MM.1S (cell line): ENCODE results near the gene NAALADL1.
"Not testable (repeated sequence)": the region's sequence is repeated elsewhere in the genome, so short reads cannot be mapped to it uniquely, and the experiment has no call there.

Source experiments
- DNase-seq: peaks from one replicate; pipeline ENCODE4 v3.0.0-alpha.2; 2015
- H2AFZ ChIP-seq: fragments of 300-600 bp; sonication (generic); 2 replicates; pipeline ENCODE4 v1.6.0; 2016; ENCODE audit warnings: antibody characterized with exemption, low read length
- H3F3A ChIP-seq: fragments of 300-600 bp; sonication (generic); 2 replicates; pipeline ENCODE4 v1.6.1; 2016; ENCODE audit warnings: mild to moderate bottlenecking, antibody characterized with exemption, low read length, moderate library complexity, mixed read lengths; ENCODE audit not compliant: insufficient read depth
- H3K27ac ChIP-seq: fragments of 300-600 bp; sonication (generic); 2 replicates; pipeline ENCODE4 v1.5.1; 2016; ENCODE audit warnings: mild to moderate bottlenecking, low read length
- H3K27me3 ChIP-seq: fragments of 300-600 bp; sonication (generic); replicated peaks from 2 replicates; pipeline ENCODE4 v1.6.0; 2016; ENCODE audit warnings: low read length; ENCODE audit not compliant: insufficient read depth
- H3K36me3 ChIP-seq: fragments of 300-600 bp; sonication (generic); replicated peaks from 2 replicates; pipeline ENCODE4 v1.6.1; 2016; ENCODE audit warnings: mild to moderate bottlenecking, low read length, mixed read lengths; ENCODE audit not compliant: insufficient read depth
- H3K4me1 ChIP-seq: fragments of 300-600 bp; sonication (generic); 2 replicates; pipeline ENCODE4 v1.6.1; 2016; ENCODE audit warnings: low read length, mixed read lengths
- H3K4me2 ChIP-seq: fragments of 300-600 bp; sonication (generic); 2 replicates; pipeline ENCODE4 v1.6.0; 2016; ENCODE audit warnings: low read depth, low read length
- H3K4me3 ChIP-seq: fragments of 300-600 bp; sonication (generic); 2 replicates; pipeline ENCODE4 v1.5.1; 2016; ENCODE audit warnings: low read length, mixed read lengths
- H3K79me2 ChIP-seq: fragments of 300-600 bp; sonication (generic); 2 replicates; pipeline ENCODE4 v1.6.1; 2016; ENCODE audit warnings: mixed run types, low read length, mixed read lengths
- H3K9ac ChIP-seq: fragments of 300-600 bp; sonication (generic); 2 replicates; pipeline ENCODE4 v1.6.1; 2016; ENCODE audit warnings: low read length, mixed read lengths
- H3K9me2 ChIP-seq: fragments of 300-600 bp; sonication (generic); replicated peaks from 2 replicates; pipeline ENCODE4 v1.6.1; 2016; ENCODE audit warnings: mild to moderate bottlenecking, low read length, mixed read lengths; ENCODE audit not compliant: insufficient read depth
- H3K9me3 ChIP-seq: fragments of 300-600 bp; sonication (generic); replicated peaks from 2 replicates; pipeline ENCODE4 v1.6.1; 2016; ENCODE audit warnings: mild to moderate bottlenecking, low read length, mixed read lengths; ENCODE audit not compliant: insufficient read depth
- H4K20me1 ChIP-seq: fragments of 300-600 bp; sonication (generic); 2 replicates; pipeline ENCODE4 v1.6.1; 2016; ENCODE audit warnings: mild to moderate bottlenecking, low read length, moderate library complexity, mixed read lengths; ENCODE audit not compliant: insufficient read depth
- EZH2 ChIP-seq: fragments of 300-600 bp; sonication (generic); optimal IDR thresholded peaks from 2 replicates; pipeline ENCODE3; 2017; ENCODE audit warnings: low read depth, mild to moderate bottlenecking, antibody characterized with exemption, low read length, mixed read lengths
- EZH2phosphoT487 ChIP-seq: fragments of 300-600 bp; sonication (generic); IDR thresholded peaks from 2 replicates; pipeline ENCODE4 v1.6.1; 2018; ENCODE audit warnings: antibody characterized with exemption, low read length
- TF ChIP-seq, protein P1 (sequence below): fragments of 300-600 bp; sonication (generic); IDR thresholded peaks from 2 replicates; pipeline ENCODE4 v1.5.1; 2016; ENCODE audit warnings: antibody characterized with exemption, low read length, mixed read lengths

Gene NAALADL1

DNA sequence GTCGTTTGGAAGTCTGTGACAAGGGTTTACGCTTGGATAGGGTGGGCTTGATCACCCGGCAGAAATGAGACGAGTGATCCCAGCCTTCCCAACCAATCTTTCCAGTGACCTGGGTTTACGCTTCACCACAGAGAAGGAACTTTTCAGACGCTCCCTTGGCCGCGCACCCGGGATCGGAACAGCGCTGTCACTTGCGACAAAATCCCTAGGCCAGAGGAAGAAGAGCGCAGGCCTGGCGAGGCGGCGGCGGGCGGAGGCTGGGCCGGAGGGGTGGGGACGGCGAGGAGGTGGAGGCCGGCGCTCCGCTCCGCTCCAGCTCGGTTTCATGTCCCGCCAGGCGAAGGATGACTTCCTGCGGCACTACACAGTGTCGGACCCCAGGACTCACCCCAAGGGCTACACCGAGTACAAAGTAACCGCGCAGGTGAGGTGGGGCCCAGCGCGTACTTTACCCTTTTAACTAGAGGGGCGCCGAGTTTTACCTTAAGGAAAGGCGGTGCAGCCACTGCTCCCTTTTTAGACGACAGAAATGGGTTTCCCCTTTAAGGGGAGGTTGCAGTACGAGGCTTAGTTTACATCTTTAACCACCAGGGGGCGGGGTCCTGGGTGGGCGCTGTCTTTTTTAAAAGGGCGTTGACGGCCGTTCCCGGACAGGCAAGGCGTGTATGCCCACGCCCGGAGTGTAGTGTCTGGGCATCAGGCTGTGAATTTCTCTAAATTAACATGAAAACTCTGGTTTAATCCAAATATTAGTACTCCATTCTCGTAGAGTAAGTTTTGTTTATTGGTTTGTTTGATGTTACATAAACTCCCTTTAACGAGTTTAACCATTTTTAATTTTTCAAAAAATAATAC is 30.9 kb downstream of the NAALADL1 start, which contains the start of gene SNX15:
Gene SNX15, plus strand, starts transcription at position 227 of the 855 bp plus-strand sequence. Its CDS starts 99 bp downstream, at position 326.
- H3F3A ChIP-seq, result no peaks in the 10 kb centered on the region
- H3K36me3 ChIP-seq, result no peaks in the 10 kb centered on the region
- H3K79me2 ChIP-seq, result peaks cover 8% of the 10 kb centered on the region
- H3K4me2 ChIP-seq, result peak within 1 kb of the TSS; percentile 82
- H3K9me2 ChIP-seq, result no peaks in the 10 kb centered on the region
- H4K20me1 ChIP-seq, result no peaks in the 10 kb centered on the region
- no peaks in the 10 kb centered on the region for H3K9me3 ChIP-seq
- peak within 1 kb of the TSS; percentile 74; the same call in 1 of the 2 replicates for H3K27ac ChIP-seq
- H3K4me1 ChIP-seq, result peaks cover 10% of the 10 kb centered on the region; the same call in 1 of the 2 replicates
- TF ChIP-seq, protein P1, sequence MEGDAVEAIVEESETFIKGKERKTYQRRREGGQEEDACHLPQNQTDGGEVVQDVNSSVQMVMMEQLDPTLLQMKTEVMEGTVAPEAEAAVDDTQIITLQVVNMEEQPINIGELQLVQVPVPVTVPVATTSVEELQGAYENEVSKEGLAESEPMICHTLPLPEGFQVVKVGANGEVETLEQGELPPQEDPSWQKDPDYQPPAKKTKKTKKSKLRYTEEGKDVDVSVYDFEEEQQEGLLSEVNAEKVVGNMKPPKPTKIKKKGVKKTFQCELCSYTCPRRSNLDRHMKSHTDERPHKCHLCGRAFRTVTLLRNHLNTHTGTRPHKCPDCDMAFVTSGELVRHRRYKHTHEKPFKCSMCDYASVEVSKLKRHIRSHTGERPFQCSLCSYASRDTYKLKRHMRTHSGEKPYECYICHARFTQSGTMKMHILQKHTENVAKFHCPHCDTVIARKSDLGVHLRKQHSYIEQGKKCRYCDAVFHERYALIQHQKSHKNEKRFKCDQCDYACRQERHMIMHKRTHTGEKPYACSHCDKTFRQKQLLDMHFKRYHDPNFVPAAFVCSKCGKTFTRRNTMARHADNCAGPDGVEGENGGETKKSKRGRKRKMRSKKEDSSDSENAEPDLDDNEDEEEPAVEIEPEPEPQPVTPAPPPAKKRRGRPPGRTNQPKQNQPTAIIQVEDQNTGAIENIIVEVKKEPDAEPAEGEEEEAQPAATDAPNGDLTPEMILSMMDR, result peak; percentile 44
- no peak for TF ChIP-seq EZH2phosphoT487
- H3K27me3 ChIP-seq, result no peaks in the 10 kb centered on the region
- H3K9ac ChIP-seq, result peak within 1 kb of the TSS; percentile 71
- peak within 1 kb of the TSS; percentile 70 for H3K4me3 ChIP-seq
- peak; percentile 97 for DNase-seq
- peak within 1 kb of the TSS; percentile 93 for H2AFZ ChIP-seq

DNA sequence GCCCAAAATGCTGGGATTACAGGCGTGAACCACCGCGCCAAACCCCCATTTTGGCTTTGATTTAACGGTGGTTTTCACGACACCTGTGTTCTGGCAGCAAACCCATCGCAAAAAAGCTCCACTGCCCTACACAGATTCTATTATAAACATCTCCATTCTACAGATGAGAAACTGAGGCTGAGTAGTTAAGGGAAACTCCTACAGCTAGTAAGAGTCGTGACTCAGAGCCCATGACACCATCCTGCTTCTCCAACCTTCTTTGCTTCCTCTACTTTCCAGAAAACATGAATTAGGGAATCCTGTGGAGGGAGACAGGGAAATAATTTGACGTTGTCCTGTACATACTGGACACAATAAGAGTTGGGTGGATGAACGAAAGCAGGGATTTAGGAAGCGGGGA is 31.5 kb downstream of the NAALADL1 start:
- peaks cover 10% of the 10 kb centered on the region; the same call in 1 of the 2 replicates for H3K4me1 ChIP-seq
- peaks cover 8% of the 10 kb centered on the region for H3K79me2 ChIP-seq
- peak overlapping the region; percentile 71; the same call in 1 of the 2 replicates for H3K9ac ChIP-seq
- H3K27me3 ChIP-seq, result no peaks in the 10 kb centered on the region
- TF ChIP-seq EZH2phosphoT487 (no peak), EZH2 (no peak)
- TF ChIP-seq, protein P1, result no peak
- peak overlapping the region; percentile 81 for H3K4me2 ChIP-seq
- no peaks in the 10 kb centered on the region for H3K9me2 ChIP-seq
- peak overlapping the region; percentile 70 for H3K4me3 ChIP-seq
- H3F3A ChIP-seq, result no peaks in the 10 kb centered on the region
- H3K36me3 ChIP-seq, result no peaks in the 10 kb centered on the region
- no peak for DNase-seq
- H3K9me3 ChIP-seq, result no peaks in the 10 kb centered on the region
- H2AFZ ChIP-seq, result peak overlapping the region; percentile 93
- no peak overlapping the region for H3K27ac ChIP-seq
- no peaks in the 10 kb centered on the region for H4K20me1 ChIP-seq

DNA sequence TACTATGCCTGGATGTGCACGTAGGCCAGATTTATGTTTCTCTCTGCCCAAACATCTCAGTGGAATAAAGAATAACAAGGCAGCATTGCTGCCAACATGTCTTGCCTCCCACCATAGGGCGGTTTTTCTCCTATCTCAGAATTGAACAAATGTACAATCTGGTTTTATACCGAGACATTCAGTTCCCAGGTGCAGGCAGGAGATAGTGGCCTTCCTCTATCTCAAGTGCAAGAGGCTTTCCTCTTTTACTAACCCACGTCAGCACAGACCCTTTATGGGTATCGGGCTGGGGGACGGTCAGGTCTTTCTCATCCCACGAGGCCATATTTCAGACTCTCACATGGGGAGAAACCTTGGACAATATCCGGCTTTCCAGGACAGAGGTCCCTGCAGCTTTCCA is 34.9 kb downstream of the NAALADL1 start:
- not testable (repeated sequence) for H3K9me2 ChIP-seq, H3K27me3 ChIP-seq, H3K4me2 ChIP-seq, H3K9me3 ChIP-seq, H3K79me2 ChIP-seq, H3K36me3 ChIP-seq, H3K9ac ChIP-seq, H3F3A ChIP-seq, DNase-seq, H2AFZ ChIP-seq, H3K27ac ChIP-seq, H4K20me1 ChIP-seq, H3K4me3 ChIP-seq
- peaks cover 10% of the 10 kb centered on the region; the same call in 1 of the 2 replicates for H3K4me1 ChIP-seq

DNA sequence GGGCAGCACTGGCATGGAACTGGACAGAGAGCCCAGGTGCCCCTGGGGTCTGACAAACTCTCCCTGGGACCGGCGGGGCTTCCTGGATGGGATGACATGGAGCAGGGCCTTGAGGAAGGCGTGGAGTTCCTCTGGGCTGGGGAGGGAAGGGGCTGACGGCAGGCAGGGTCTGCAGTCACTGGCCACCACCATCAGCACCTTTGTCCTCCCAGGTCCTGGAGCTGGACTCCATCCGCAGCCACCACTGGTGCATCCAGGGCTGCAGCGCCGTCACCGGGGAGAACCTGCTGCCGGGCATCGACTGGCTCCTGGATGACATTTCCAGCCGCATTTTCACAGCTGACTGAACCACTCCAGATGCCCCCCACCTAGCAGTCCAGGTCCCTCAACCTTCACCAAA is 36.8 kb downstream of the NAALADL1 start:
- H3K4me3 ChIP-seq, result no peak overlapping the region
- no peaks in the 10 kb centered on the region for H3K9me2 ChIP-seq
- no peaks in the 10 kb centered on the region for H3K27me3 ChIP-seq
- no peaks in the 10 kb centered on the region for H3F3A ChIP-seq
- no peaks in the 10 kb centered on the region for H3K4me1 ChIP-seq
- DNase-seq, result no peak
- no peak overlapping the region for H3K4me2 ChIP-seq
- TF ChIP-seq, protein P1, result no peak
- no peak for TF ChIP-seq EZH2phosphoT487
- no peak for TF ChIP-seq EZH2
- no peak overlapping the region for H3K9ac ChIP-seq
- H4K20me1 ChIP-seq, result no peaks in the 10 kb centered on the region
- no peak overlapping the region for H2AFZ ChIP-seq
- H3K27ac ChIP-seq, result no peak overlapping the region
- no peaks in the 10 kb centered on the region for H3K36me3 ChIP-seq
- no peaks in the 10 kb centered on the region for H3K79me2 ChIP-seq
- no peaks in the 10 kb centered on the region for H3K9me3 ChIP-seq
